ENCODE data around the gene GNB1L. TPM values are rescaled to one million over a fixed set of nuclear protein-coding genes. Genes with fewer than 3 reads are reported as not detected.
A peak's percentile ranks its signal among the peaks of the same experiment; 100 is the strongest.

GNB1L gene
- total and polyA plus RNA-seq, 2 of the 13 experiments (the other 11 are each of a cell fraction or from before 2014, with no cell fraction given) = 2.5 to 7.4 TPM

DNA sequence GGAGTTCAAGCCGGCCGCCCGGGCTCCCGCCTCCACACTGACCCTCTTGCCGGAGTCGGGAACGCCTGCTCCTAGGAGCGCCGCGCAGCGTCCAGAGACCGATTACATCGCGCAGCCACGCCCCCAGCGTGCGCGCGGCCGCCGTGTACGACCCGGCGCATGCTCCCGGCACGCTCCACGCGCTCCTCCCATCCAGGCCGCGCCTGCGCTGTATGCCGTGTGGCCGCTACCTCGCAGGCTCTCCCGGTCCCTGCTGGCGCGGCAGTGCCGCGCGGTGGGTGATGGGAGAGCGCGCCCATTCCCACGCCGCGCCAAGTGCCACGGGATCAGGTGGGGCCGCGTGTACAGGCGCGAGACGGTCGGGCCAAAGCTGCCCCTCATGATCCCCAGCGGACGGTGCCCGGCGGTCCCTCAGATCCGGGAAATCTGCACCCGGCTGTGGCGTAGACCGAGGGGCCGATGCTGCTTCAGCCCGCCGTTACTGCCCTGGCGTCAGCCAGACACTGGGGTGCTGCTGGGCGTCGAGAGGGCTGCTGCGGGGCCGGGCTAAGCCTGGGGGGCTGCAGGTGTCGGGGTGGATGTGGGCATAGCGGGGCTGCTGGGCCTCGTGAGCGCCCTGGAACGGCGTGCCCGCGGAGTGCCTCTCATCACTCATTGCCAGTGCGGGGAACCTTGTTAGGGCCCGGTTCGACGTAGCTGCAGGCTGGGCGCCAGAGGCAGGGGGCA, at the start of gene GNB1L, which contains the start of gene RTL10 (continued):
- TF ChIP-seq TRAFD1 (CRISPR knock-in tag; IDR thresholded peaks at IDR 0.05; ENCODE audit: borderline replicate concordance) (no peak), HOXA3 (CRISPR knock-in tag; IDR thresholded peaks at IDR 0.05) (peak; percentile 72), THAP9 (CRISPR knock-in tag; IDR thresholded peaks at IDR 0.05; ENCODE audit: borderline replicate concordance) (peak; percentile 84), ZNF563 (CRISPR knock-in tag; IDR thresholded peaks at IDR 0.05) (peak; percentile 86), GABPB1 (CRISPR knock-in tag; IDR thresholded peaks at IDR 0.05) (peak; percentile 67; the same call in 1 of the 2 replicates), KDM4B (CRISPR knock-in tag; IDR thresholded peaks at IDR 0.05) (0 out of 2 replicates have a peak, but pooled peaks have one; percentile 11), HNRNPUL1 (IDR thresholded peaks at IDR 0.05; ENCODE audit: low read depth, low read length) (0 out of 2 replicates have a peak, but pooled peaks have one; percentile 7), ZNF674 (CRISPR knock-in tag; IDR thresholded peaks at IDR 0.05; ENCODE audit: low read depth) (peak; percentile 12; the same call in 1 of the 2 replicates), HES4 (CRISPR knock-in tag; IDR thresholded peaks at IDR 0.05; ENCODE audit: borderline replicate concordance) (no peak; the same call in 1 of the 2 replicates), MIER2 (CRISPR knock-in tag; IDR thresholded peaks at IDR 0.05) (0 out of 2 replicates have a peak, but pooled peaks have one; percentile 51), SP4 (CRISPR knock-in tag; IDR thresholded peaks at IDR 0.05) (peak; percentile 82; the same call in 1 of the 2 replicates), DPF2 (CRISPR knock-in tag; IDR thresholded peaks at IDR 0.05; ENCODE audit: borderline replicate concordance, low read depth) (no peak), ATF4 (CRISPR knock-in tag; IDR thresholded peaks at IDR 0.05) (peak in 1 of 2 experiments; percentile 72; a peak in 2 of 4 replicates), CCAR2 (optimal IDR thresholded peaks at IDR 0.05; ENCODE audit: low read depth, low read length) (no peak), NR2F2 (IDR thresholded peaks at IDR 0.05; ENCODE audit: borderline replicate concordance, low read depth) (no peak; the same call in 1 of the 2 replicates), ZNF562 (CRISPR knock-in tag; IDR thresholded peaks at IDR 0.05; ENCODE audit: borderline replicate concordance) (peak; percentile 52; the same call in 1 of the 2 replicates), GTF2F1 (IDR thresholded peaks at IDR 0.05; ENCODE audit: low read length) (no peak), ZNF564 (CRISPR knock-in tag; IDR thresholded peaks at IDR 0.05) (peak; percentile 65; the same call in 1 of the 2 replicates), SOX5 (CRISPR knock-in tag; IDR thresholded peaks at IDR 0.05; ENCODE audit: borderline replicate concordance) (peak; percentile 40; the same call in 1 of the 2 replicates), KDM5B (CRISPR knock-in tag; IDR thresholded peaks at IDR 0.05; ENCODE audit: borderline replicate concordance) (peak; percentile 90)
- TF ChIP-seq, protein P1, sequence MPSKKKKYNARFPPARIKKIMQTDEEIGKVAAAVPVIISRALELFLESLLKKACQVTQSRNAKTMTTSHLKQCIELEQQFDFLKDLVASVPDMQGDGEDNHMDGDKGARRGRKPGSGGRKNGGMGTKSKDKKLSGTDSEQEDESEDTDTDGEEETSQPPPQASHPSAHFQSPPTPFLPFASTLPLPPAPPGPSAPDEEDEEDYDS (CRISPR knock-in tag; IDR thresholded peaks at IDR 0.05) = peak; percentile 94
- TF ChIP-seq, protein P2, sequence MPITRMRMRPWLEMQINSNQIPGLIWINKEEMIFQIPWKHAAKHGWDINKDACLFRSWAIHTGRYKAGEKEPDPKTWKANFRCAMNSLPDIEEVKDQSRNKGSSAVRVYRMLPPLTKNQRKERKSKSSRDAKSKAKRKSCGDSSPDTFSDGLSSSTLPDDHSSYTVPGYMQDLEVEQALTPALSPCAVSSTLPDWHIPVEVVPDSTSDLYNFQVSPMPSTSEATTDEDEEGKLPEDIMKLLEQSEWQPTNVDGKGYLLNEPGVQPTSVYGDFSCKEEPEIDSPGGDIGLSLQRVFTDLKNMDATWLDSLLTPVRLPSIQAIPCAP (CRISPR knock-in tag; IDR thresholded peaks at IDR 0.05; ENCODE audit: low read depth) = no peak

Measured in HepG2 (cell line).